NCI-H1048 (cell line): ENCODE results near the gene ERCC4.
A peak's percentile ranks its signal among the peaks of the same experiment; 100 is the strongest.
"Not testable (repeated sequence)": the region's sequence is repeated elsewhere in the genome, so short reads cannot be mapped to it uniquely, and the experiment has no call there.

Experiments used
- DNase-seq: peaks from one replicate; lab custom pipeline; 2025; lab: John Stamatoyannopoulos, UW

Gene ERCC4

DNA sequence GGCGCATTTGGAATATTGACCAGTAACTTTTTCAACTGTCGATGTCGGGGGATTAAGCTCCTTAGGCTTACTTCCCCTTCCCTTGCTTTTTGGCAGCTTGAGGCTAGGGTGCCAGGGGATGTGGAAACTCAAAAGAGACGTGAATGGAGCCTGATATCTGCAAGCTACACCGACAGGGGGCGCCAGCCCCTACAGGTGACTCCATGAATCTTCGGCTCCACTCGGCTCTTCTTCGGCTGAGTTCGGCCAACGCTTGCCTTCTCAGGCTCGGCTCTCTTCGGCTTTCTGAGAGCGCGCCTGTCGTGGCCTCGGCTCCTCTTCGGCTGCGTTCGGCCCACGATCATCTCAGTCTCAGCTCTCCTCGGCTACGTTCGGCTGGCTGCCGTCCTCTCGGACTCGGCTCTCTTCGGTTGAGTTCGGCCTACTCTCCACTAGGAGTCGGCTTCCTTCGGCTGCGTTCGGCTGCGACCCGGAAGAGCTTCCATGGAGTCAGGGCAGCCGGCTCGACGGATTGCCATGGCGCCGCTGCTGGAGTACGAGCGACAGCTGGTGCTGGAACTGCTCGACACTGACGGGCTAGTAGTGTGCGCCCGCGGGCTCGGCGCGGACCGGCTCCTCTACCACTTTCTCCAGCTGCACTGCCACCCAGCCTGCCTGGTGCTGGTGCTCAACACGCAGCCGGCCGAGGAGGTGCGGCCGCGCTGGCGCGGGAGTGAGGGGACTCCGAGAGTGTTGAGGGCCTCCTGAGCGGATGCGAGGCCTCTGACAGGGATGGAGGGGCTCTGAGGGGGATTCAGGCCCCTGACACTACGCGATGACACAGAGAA, at the start of gene ERCC4:
TSS of gene ERCC4 (plus strand) at position 472 of the 827 bp plus-strand sequence. CDS start at position 484, 12 bp downstream.
- DNase-seq: peak; percentile 91

DNA sequence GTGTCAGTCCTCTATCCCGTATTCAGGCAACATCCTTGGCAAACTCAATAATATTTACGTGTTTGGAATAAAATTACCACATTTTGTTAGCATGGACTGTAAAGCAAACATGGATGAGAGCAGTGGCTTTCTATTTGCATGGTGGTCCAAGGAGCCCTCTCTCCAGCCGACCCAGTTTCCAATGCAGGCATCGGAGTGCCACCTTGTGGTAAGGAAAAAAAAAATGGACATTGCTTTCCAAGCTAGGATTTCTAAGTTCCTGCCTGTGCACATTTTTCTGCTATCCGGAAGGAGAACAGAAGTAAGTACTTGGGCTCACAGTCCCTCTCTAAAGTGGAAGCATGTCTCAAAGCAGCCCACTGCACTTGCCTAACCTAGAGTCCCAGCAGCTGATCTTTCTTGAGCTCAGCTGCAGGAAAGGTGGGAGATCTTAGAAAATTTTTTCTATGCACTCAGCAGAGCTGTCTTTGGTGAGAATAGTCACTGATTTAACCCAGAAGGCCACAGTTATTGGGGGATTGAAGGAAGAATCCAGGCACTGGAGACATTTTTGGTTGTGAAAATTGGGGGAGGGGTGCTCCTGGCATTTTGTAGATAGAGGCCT, 46.0 kb upstream of the ERCC4 start:
- no peak for DNase-seq

DNA sequence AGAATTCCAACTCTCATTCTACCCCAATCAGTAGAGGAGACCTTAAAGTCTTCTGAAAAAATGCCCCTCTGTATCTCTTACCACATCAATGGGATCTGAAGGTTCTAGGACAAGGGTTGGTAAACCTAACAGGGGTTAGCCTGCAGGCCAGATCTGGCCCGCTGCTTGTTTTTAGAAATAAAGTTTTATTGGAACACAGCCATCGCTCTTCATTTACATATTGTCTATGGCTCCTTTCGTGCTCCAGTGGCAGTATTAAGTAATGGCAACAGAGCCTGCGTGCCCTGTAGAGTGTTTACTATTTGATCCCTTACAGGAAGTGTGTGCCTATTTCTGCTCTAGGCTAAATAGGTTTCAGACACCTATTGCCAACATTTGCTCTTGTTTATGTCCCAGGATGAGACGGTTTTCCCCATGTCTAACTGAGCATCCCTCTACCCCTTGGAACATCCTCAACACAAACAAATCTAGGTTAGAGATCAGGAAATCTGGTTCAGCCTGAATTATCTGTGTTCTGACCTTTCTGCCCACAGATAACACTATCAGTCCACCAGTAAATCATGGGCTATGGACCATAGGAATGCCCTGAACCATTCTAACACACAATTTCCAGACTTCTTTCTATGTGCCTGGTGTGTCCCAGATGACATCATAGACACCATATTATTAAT, 44.2 kb upstream of the ERCC4 start:
- no peak for DNase-seq

DNA sequence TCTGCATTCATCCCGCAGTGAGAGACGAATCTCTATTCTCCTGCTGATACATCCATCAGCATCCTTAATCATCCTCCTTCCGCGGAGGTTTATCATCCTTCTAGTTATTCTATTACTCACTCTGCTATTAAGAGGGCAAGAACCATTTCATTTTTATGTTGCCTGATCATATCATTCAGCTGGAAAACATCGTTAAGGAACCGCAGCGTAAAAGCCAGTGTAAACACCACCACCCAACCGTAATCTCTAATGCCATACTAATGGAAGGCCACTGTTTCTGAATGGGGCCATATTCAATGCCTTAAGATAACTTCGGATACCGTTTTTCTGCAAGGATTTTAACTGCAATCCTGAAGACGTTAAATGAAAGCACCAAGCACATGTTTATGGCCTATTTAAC, 36.7 kb upstream of the ERCC4 start:
- DNase-seq: no peak

DNA sequence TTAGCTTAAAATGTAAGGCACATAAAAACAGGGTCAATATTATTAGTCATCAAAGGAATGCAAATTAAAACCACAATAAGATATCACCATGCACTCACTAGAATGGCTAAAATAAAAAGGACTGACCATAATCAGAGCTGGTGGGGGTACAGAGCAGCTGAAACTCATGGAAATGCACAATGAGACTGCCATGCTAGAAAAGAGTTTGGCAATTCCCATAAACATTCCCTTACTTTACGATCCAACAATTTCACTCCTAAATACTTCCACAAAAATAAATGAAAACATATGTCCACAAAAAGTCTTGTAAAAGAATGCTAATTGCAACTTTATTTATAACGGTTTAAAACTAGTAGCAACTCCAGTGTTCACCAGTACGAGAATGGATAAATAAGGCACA, 36.1 kb upstream of the ERCC4 start:
- DNase-seq: no peak

DNA sequence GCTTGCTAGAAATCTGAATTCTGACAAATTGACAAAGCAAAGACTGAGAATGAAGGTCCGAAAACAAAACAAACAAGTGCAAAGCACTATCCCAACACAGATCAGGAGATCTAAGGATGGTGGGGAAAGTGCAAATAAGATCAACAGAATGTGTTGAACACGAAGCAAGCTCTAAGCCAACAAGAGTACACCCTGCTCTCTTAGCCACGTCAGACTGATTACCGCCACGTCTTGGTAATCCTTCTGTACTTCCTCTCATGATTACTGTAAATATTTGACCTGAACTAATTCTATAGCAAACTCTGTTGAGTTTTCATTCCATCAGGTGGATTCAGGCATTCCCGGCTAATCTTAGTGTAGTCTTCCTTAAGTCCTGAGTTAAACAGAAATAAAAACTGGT, 34.3 kb upstream of the ERCC4 start:
- no peak for DNase-seq

DNA sequence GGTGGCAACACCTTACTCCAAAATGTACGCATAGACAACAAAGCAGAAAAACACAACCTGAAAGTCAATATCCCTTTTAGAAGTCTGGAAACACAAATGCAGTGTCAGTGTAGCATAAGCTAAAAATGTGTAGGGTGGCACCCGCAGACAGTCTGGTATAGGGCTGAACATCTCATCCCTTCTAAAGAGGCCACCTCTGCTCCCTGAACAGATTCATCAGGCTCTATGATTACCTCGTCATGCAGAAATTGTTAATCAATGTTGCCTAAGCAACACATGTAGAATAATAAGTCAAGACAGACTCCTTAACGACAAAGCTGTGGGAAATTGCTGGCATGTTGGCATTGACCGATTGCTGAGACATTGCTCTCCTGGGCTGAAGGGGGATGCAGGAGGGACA, 33.3 kb upstream of the ERCC4 start:
- no peak for DNase-seq

DNA sequence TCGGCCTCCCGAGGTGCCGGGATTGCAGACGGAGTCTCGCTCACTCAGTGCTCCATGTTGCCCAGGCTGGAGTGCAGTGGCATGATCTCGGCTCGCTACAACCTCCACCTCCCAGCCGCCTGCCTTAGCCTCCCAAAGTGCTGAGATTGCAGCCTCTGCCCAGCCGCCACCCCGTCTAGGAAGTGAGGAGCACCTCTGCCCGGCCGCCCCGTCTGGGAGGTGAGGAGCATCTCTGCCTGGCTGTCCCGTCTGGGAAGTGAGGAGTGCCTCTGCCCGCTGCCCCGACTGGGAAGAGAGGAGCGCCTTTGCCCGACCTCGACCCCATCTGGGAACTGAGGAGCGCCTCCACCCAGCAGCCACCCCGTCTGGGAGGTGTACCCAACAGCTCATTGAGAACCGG, 30.6 kb upstream of the ERCC4 start:
- not testable (repeated sequence) for DNase-seq

DNA sequence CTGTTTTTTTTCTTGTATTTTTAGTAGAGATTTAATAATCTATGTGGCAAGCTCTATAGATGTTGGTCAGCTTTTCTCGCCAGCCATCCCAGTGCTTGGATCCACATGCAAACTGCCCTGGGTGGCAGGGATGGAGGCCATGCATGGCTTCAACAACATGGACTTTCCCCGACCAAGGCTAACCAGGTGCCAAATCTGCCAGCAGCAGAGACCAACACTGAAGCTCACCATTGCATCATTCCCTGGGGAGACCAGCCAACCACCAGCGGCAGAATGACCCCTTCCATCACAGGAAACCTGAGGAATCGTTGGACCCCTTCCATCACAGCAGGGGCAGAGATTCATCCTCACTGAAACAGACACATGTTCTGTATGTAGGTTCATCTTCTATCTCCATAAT, 27.7 kb upstream of the ERCC4 start:
- DNase-seq: no peak

DNA sequence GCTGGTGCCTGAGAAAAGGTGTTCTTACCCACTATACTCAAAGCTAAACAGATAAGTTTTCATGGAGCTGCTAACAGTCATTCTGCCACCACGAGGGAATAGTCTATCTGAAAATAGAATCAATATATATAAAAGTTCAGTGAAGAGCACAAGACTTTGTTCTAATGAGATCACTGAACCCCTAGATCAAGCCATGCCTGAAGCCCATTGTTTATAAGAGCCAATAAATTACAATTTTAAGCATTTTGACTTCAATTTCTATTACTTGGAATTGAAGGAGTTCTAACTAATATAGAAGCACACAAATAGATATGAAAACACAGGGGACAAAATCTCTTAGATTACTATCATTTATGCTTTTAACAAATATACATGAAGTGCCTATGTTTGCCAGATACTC, 24.4 kb upstream of the ERCC4 start:
- no peak for DNase-seq

DNA sequence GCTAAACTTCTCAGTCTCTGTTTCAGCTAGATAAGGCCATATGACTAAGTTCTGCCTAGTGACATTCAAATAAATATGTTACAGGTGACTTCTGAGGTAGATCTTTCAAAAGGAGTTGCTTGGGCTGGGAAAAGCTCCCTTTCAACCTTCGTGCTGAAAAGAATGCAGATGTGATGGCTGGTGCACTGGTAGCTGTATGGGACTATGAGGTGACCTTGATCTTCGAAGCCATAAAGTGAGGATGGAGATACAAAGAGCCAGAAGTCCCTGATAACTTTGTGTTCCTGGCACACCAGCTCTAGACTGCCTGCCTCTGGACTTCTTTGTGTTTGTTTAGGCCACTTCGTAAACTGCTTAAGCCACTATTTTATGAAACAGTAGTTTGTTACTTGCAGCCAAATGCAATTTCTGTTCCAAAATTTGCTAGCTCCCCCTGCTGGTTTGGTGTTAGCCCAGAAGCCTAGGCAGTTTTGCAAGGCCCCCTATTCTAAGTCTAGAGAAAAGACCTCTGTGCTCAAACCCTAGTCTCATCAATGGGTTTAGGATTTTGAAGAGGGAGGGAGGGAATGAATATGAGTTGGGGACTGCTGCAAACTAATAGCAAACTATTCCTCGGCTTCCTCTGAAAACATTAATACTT, 23.3 kb upstream of the ERCC4 start:
- DNase-seq: no peak

DNA sequence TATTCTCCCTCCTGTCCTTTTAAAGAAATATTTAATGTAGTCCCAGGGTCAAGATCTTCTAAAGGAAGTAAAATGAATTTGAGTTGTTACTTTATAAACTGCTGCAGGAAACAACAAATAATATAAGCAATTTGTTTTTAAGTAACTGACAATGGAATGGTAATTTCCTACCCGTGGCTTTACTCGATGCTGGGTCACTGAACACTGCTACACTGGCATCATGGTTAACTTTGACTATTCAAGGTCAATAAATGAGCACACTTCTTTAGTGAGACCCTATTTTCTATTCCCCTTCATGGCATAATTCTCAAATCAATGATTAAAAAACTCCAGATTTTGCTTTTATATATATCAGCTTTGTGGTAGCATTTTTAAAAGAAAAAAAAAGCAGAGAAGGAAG, 22.1 kb upstream of the ERCC4 start:
- no peak for DNase-seq

DNA sequence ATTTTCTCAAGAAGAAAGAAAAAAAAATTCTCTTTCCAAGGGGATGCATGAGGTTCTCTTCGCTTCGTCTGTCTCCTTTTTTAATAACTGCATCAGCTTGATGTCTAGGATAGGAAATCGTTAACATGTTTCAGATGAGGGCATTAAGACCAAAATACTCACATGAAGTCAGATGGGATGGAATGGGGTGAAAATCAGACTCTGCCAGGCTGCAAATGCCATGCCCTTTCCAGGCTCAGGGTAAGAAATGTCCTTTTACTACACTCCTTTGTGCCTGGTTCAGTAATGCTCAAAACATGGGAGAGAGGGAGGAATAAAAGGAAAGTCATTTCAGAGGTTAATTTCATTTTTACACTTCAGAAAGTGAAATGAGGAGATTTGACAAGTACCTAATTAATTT, 21.7 kb upstream of the ERCC4 start:
- DNase-seq: no peak

DNA sequence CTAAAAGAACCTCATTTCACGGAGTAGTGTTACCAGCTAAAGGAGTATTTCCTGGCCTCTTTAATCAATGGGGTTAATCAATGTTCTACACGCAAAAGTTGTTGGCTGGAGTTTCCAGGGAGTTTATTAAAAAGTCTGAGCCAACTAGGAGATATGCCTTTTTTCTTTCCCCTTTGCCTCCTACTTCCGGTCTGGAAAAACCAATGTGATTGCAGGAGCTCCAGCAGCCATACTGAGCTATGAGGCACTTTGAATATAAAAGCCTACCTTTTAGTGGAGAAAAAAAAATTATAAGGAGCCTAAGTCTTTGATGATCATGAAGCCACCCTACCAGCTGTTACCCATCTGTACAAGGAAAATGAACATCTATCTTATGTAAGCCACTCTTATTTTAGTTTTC, 17.9 kb upstream of the ERCC4 start:
- DNase-seq: no peak

DNA sequence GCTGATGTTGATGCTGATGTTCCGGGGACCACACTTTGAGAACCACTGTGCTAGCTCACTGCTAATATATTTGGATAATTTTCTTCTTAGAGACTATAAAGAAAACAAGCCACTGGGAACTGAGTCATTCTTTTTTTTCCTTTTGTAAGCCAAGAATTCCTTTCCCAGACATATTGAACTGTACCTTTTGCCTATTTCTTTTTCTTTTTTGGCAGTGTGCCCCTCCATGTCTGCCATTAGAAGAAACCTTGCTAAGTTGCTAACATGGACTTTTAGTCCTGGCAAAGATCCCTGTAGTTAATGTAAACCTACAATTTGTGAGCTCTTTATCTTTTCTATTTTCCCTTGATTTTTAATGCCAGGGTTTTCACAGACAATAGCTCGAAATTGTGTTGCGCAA, 17.3 kb upstream of the ERCC4 start:
- DNase-seq: no peak

DNA sequence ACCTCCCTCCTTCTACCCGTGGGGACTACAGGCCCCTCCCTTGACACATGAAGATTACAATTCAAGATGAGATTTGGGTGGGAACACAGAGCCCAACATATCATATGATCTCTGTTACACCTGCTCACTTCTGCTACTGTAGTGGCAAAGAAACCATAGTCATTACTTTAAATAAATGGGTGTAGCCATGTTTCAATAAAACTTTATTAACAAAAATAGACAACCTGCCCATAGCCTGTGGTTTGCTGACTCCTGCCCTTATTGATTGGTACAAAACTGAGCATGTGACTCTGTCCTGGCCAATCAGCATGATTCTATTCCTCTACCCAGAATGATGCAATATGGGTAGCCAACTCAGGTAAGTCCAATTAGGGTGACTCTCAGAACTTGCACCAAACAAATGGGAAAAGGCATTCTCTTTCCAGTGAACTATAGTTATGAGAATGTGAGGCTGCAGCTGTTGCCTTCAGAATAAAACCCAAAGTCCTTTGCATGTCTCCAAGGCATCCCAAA, 15.7 kb upstream of the ERCC4 start:
- no peak for DNase-seq

DNA sequence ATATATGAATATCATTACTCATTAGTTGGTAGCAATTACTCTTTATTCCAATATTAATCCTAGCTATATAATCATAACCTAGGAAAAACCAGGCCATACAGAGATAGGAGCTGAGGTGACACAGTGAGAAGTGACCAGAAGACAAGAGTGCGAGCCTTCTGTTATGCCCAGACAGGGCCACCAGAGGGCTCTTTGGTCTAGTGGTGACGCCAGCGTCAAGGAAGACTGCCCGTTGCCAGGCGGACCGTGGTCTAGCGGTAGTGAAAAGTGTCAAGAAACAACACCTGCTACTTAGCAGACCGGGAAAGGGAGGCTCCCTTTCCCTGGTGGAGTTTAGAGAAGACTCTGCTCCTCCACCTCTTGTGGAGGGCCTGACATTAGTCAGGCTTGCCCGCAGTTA, 15.1 kb upstream of the ERCC4 start:
- not testable (repeated sequence) for DNase-seq

DNA sequence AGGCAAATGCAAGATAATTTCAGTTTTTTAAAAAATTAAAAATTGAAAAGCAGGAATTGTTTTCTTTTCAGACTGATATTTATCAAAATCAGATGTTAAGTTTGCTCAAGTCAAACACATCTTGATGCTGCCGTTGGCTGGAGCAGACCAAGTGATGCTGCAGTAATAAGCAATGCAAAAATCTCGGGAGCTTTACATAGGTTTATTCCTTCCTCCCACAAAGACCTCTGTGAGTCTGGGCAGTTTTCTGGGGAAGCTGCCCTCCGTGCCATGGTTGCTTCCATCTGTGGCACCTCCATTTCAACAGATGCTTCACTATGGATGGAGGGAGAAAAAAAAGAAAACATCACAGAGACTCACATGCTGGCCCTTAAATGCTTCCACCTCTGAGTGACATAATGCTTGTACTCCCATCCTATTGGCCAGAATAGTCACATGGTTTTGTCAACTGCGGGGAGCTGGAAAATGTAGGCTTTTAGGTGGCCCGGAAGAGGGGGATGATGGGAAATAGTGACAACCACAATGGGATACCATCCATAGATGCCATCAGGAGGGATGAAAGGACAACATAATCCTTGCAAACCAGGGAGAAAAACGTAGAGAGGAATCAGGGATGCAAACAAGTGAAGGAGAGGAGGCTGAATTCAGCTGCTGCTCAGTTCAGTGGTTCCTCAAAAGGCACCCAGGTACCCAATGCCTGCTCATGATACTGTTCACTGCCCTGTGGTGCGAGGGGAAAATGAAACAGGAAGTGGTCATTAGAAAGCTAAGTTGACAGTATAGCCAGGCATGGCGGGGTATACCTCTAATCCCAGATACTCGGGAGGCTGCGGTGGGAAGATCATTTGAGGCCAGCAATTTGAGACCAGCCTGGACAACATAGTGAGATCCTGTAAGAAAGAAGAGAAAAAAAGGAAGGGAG, 13.5 kb upstream of the ERCC4 start:
- DNase-seq: no peak

DNA sequence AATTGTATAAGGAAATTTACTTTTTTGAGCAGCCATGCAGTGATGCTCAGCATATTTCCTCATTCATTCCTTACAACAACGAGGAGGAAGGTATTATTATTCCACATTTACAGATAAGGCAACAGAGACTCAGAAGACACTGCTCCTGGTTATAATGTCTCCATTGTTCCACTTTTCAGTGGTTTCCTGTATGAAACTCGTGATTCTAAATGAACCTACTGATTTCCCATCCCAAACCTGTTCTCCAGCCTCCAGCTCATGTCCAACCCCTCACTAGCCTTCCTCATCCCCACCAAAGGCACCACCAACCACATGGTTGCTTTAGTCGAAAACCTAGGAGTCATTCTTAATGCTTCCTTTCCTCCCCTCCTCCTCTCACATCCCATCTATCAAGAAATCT, 12.5 kb upstream of the ERCC4 start:
- DNase-seq: no peak

DNA sequence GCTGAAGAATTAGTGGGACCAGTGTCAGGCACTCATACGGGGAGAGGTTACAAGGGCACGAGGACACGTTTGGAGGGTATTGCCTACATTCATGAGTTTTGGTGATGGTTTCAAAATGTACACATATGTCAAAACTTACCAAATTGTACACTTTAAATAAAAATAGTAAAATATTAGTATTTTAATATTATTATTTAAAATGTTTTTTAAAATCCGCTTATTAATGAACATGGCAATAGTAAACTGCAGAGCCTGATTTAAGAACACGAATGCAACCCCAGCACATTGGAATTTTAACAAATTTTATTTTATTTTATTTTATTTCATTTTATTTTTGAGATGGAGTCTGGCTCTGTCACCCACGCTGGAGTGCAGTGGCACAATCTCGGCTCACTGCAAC, 10.9 kb upstream of the ERCC4 start:
- DNase-seq: no peak

DNA sequence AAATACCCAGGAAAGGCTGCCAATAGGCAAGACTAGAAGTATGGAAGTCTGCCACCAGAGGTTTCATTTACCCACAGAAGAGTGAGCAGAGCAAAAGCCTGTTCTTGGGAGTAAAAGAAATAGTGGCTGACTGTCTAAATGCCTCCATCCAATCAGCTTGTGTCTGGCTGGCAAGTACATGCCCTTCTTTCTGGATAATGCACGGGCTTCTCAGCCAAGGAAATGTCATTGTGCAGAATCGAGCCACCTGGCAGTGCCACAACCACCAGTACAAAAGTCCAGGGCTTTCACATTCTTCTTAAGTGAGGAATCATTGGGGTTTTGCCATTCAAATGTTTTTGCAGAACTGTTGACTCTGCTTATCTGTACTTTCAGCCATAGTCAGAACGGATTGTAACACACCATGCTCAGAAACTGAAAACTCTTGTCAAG, 10.1 kb upstream of the ERCC4 start:
- DNase-seq: no peak
